Lower leg skin (tissue), 3 donors: ENCODE data around the gene GABRR1.

ENCODE experiments used
- CTCF ChIP-seq, 3 donors: fragments of 450-650 bp; IDR thresholded peaks; one replicate each; pipeline ENCODE4 v1.5.1; 2016; ENCODE audit warnings: antibody characterized with exemption in 3 of 3, mild to moderate bottlenecking in 3 of 3, moderate library complexity in 2 of 3
- POLR2A ChIP-seq, 2 donors: fragments of 450-650 bp; IDR thresholded peaks; one replicate each; pipeline ENCODE4 v1.6.1; 2016 to 2017; ENCODE audit warnings: antibody characterized with exemption in 2 of 2, mild to moderate bottlenecking in 1 of 2, moderate library complexity in 1 of 2

GRCh38 chr6:89254569-89254968 is 37.4 kb upstream of the GABRR1 start:
- TF ChIP-seq CTCF (IDR thresholded peaks at IDR 0.05) (no peak), POLR2A (IDR thresholded peaks at IDR 0.05) (no peak)
